HG03025 (cell line): ENCODE data around the gene THAP7.
"Not testable (repeated sequence)": the region's sequence is repeated elsewhere in the genome, so short reads cannot be mapped to it uniquely, and the experiment has no call there.

Source experiments
- ATAC-seq: cut with Tn5 transposase; IDR thresholded peaks from one replicate; pipeline ENCODE4 v1.9.1; 2021; ENCODE audit warnings: mild to moderate bottlenecking, moderate library complexity; ENCODE audit not compliant: unreplicated experiment, low FRiP score

Gene THAP7

DNA sequence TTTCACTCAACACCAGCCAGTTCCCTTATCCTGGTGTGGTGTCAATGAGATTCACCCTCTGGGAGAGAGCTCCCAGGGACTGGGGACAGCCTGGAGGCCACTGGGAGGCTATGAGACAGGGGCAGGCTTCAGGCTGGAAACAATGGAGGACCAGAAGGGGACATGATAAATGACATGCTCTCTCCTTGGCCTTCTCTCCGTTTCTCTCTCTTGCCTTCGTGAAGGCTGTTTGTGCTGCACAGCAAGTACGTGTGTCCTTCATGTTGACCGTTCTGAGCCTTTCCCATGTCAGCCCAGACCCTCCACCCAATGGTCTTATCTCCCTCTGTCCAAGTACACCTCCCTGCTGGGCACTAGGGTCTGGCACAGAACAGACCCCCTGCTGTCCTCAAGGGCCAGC, 21.4 kb downstream of the THAP7 start:
- ATAC-seq, result no peak

GRCh38 chr22:20979940-20980453, 21.9 kb downstream of the THAP7 start:
- no peak for ATAC-seq

DNA sequence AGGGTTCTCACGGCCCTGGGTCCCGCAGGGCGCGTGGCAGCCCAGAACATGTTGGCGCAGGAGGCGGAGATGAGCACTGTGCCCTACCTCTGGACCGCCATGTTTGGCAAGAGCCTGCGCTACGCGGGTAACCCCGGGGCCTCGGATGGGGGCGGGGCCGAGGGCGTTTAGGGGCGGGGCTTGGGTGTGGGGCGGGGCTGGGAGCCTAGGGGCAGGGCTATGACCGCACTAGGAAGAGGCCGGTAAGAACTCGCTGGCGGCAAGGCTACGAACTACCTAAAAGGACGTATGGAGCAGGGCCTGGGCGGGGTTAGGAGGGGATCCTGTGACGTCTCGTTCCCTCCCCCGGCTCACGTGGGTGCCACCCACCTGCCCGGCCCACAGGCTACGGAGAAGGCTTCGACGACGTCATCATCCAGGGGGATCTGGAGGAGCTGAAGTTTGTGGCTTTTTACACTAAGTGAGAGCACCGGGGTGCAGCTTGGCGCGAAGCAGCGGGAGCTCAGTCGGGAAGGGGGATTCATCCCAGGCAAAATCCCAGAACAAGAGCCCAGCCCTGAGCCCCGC, 22.6 kb downstream of the THAP7 start:
- ATAC-seq, result no peak

DNA sequence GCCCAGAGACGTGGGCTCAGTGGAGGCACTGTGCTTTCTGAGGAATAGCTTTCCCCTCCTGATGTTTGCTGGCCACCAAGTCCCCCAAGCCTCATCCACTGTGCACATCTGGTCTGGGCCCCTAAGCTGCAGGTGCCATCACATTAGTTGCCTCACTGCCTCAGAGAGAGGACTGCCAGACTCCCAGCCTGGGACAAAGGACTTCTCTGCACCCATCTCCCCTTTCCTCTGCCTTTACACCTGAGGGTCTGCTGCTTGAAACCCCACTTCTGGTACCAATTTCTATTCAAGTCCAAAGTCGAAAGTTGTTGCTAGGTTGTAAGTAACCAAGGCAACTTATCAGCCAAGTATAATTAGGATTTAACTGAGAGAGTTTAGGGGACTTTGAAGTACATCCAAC, 23.5 kb downstream of the THAP7 start:
- ATAC-seq, result no peak

- ATAC-seq, result no peak
These were observed 24.3 kb downstream of the THAP7 start for GRCh38 chr22:20977516-20978170.

DNA sequence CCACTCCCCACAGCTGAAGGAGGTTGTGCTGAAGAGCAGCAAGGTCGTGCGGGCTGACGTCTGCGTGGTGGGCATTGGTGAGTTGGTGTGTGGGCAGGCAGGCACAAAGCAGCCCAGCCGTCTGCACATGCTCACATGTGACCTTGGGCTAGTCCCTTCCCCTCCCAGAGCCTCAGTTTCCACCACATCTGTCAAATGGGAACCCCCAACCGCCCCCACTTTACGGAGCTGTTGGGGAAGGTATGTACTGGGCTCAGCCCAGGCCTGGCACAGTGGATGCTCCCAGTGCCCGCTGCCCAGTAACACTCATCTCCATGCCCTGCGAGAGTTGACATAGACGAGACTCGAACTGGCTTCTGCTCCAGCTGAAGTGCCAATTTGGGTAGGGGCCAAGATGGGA, 24.9 kb downstream of the THAP7 start:
- no peak for ATAC-seq

- no peak for ATAC-seq
These were observed 25.5 kb downstream of the THAP7 start for GRCh38 chr22:20976291-20976877.

DNA sequence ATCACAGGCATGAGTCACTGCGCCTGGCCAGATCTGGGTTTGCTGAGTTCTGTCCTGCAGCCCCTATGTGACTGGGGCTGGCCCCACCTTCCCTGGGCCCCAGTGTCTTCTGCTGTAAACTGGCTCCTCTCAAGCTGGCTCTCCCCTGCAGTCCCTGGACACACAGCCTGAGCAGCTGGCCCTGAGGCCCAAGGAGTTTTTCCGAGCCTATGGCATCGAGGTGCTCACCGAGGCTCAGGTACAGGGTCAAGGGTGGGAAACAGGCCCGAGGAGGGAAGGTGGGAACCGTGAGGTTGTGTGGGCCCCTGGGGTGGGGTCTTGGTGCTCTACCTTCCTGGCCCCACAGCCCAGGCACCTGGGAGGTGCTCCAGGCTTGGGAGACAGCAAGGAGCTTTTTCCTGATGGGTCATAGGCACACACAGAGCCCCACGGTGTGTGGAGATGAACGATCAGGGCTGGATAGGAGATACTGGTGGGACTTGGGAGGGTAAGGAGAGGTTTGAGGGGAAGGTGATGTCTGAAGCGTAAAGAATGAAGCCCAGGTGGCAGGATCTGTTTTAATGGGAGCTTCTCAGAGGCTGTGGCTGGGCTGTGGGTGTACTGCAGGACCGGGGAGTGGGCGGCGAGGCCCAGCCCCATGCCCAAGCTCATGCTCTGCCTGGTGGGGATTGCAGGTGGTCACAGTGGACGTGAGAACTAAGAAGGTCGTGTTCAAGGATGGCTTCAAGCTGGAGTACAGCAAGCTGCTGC, 26.2 kb downstream of the THAP7 start:
- ATAC-seq, result no peak

GRCh38 chr22:20974336-20974955, 27.5 kb downstream of the THAP7 start:
- no peak for ATAC-seq

DNA sequence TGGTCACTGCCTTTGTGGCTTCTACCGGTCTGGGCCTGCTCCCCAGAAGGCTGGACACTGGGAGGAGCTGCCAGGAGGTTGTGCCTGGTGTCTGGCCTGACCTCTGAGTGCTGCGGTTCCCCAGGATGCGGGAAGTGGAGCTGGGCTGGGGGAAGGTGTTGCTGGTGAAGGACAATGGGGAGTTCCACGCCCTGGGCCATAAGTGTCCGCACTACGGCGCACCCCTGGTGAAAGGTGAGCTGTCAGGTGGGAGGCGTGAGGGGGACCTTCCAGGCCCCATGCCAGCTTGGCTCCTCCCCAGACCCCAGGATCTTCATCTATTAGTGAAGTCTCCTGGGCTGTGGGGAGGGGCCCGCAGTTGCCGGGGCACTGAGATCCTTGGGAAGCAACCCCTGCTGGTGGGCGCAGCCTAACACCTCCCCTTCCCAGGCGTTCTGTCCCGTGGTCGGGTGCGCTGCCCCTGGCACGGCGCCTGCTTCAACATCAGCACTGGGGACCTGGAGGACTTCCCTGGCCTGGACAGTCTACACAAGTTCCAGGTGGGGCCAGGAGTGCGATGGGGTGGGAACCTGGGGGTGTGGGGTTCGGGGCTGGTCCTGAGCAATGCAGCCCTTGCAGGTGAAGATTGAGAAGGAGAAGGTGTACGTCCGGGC, 28.2 kb downstream of the THAP7 start:
- ATAC-seq, result no peak

- ATAC-seq, result no peak
These were observed 28.9 kb downstream of the THAP7 start for GRCh38 chr22:20972933-20973577.

DNA sequence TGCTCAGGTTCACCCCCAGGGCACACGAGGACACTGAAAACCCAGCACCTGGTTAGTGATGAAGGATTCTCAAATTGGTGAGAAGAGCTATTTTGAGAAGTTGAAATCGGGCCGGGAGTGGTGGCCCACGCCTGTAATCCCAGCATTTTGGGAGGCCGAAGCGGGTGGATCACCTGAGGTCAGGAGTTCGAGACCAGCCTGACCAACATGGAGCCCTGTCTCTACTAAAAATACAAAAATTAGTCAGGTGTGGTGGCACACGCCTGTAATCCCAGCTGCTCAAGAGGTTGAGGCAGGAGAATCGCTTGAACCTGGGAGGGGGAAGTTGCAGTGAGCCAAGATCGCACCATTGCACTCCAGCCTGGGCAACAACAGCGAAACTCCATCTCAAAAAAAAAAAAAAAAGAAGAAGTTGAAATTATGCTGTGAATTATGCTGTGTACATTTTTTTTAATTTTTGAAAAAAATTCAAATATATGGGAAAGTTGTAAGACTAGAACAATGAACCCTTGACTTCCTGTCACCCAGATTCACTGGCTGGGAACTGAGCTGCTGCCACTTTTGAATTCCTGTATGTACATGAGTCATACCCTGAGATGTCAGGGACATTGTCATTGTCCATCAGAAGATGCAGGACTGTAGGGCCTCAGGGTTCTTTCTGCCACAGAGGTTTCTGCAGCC, 29.8 kb downstream of the THAP7 start:
- not testable (repeated sequence) for ATAC-seq

GRCh38 chr22:20970939-20971657, 30.8 kb downstream of the THAP7 start:
- ATAC-seq, result no peak

DNA sequence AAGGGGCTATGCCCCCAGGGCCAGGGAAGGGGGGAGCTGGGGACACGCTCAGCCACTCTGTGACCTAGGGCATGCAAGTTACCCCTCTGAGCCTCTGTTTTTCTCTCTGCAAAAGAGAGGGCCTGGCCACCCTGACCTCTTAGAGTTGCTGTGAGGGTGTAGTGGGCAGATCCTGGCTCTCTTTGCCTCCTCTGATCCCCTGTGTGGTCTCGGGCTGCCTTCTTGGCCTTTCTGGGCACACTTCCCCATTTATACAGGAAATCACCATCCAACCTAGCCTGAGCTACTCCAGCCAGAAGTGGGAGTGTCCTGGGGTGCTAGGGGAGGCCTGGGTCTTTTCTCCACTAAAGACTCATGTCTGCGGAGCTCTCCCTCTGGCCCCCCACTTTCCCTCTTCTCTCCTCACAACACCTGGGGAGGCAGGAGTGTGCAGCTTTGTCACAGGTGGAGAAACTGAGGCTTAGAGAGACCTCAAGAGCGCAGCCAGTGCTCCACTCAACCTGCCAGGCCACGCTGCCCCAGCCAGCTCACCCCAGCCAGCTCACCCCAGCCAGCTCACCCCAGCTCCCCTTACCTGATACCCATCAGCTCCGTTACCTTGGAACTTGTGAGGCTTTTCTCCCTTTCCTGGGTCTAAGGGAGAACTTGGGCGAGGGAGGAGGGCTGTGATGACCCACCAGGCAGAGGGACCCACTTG, 33.5 kb downstream of the THAP7 start:
- no peak for ATAC-seq

- ATAC-seq, result no peak
These were observed 34.2 kb downstream of the THAP7 start for GRCh38 chr22:20967697-20968211.

DNA sequence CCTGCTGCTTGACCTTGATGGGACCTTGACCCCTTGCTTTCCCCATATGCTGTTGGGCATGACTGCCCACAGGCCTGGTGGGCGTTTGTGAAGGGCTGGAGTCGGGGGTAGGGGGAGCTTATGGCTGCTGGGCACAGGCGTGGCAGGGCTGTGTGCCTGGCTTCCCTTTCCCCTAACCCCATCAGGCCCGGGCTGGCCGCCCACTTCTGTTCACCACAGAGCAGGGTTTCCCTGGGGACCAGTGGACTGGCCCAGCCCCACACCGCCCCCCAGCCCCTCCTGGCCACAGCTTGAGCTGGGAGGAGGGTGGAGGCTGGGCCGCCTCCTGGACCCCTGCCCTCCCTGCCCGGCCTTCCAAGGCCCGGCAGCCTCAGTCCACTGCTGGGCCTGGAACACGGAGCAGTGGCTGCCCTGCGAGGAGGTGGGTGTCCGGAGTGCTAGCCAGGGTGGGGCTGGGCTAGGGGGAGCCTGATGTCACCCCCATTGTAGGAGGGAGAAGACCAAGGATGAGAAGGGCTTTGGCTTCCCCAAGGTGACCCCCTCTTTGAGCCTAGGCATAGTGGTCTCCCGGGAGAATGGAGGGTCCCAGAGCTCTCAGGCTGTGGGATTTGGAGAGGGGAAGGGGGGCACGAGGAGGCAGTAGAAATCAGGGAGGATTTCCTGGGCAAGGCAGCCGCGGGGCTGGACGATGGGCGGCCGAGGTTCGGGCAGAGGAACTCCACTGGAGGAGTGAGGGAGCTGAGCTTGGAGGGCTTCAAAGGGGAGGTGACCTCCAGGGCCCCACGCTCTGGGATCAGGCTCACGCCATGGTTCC, 34.8 kb downstream of the THAP7 start, which contains the start of gene AIFM3:
AIFM3 (plus strand) TSS at position 373 of the 814 bp plus-strand sequence. CDS start 690 bp downstream, outside the sequence.
- ATAC-seq, result no peak
